Fibroblast of upper back skin (primary cell): ENCODE data around the gene NCOA5.

Source experiments
- DNase-seq: peaks from one replicate; pipeline ENCODE4 v3.0.0-alpha.2; 2013

Gene NCOA5

GRCh38 chr20:46088409-46089166 is 1.2 kb downstream of the NCOA5 start:
- DNase-seq: peak; percentile 9

GRCh38 chr20:46087161-46087560 is 2.6 kb downstream of the NCOA5 start:
- DNase-seq: peak; percentile 11

DNA sequence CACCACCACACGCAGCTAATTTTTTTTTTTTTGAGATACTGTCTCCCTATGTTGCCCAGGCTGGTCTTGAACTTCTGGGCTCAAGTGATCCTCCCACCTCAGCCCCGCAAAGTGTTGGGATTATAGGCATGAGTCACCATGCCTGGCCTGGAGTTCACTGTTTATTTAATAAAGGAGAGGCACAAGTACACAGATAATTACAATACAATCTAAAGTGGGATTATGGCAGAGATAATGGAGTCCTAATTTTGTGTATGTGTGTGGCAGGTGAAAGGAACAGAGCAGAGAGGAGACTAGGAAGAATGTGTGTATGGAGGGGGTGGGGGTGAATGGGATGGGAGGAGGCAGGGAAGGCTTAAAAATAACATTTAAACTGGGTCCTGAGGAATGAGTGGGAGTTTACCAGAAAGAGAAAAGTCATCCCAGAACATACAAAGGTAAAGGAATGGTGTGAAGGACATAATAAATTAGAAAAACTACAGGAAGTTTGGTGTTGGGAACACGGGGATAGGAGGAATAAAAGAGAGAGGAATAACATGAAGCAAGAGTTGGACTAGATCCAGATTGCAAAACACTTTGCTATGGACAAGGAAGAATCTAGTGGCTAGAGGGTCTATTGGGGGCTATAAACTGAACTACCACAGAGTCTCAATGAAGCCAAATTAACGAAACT is 4.4 kb downstream of the NCOA5 start:
- DNase-seq: peak; percentile 32

- DNase-seq: no peak
These were observed 5.0 kb downstream of the NCOA5 start for GRCh38 chr20:46084805-46085178.

- DNase-seq: no peak
These were observed 6.2 kb downstream of the NCOA5 start for GRCh38 chr20:46083531-46084061.

DNA sequence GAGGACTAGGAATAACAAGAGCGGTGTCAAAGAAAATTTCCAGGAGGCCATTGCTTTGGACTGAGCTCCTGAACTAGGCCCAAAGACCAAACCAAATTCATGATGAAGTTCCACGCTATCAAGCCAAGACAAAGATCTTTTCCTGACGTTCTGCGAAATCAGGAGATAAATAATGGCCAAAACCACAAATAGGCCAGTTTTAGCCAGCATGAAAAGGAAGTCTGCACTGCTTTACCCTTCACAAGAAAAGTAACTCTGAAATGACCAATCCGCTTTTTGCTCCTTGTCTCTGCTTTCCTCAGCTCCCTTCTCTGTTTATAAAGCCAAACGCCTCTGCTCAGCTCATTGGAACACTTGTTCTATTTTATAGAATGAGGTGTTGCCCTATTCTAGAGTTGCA is 6.7 kb downstream of the NCOA5 start:
- DNase-seq: no peak

DNA sequence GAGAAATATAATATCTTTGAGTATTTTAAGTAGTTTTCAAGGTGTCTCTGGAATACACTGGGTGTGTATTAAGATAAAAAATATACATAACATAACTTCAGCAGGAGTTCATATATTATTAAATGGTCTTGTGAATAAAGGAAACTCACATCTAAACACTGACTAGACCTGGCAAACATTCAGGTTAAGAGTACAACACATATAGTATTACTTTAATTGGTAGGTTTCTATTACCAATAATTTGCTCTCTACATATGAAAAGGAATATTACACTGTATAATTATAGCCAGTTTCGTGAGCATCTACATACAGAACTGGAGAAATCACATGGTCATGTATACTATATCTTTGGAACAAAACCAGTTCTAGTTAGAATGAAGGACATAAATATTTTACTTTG is 8.7 kb downstream of the NCOA5 start:
- no peak for DNase-seq

GRCh38 chr20:46078954-46079353 is 10.8 kb downstream of the NCOA5 start:
- DNase-seq: no peak

DNA sequence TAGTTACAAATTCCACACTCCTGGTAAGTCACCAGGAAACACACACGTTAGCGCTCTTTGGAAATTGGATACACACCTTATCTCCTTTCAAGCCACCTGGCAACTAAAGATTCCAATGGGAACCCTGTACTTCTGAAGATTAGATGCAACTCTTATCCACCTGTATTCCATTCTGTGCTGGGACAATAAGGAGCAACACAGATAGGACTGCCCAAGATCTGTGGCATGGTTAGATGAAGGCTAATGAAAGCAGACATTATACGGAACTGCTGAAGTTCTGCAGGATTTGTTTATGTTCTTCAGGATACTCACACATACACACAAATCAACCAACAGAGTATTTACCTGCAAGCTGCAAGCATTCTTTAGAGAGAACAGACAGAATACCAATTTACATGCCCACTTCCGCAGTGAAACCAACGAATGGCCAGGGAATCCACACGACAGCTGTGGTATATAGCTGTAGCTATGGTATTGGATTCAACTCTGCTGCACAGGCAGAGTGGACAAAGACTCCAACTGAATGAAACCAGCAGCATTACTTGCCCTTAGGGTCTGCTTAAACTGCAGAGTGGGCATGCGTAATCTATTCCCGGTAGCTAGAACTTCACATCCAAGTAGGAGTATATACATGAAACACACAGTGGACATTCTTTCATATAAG is 12.0 kb downstream of the NCOA5 start:
- DNase-seq: no peak

DNA sequence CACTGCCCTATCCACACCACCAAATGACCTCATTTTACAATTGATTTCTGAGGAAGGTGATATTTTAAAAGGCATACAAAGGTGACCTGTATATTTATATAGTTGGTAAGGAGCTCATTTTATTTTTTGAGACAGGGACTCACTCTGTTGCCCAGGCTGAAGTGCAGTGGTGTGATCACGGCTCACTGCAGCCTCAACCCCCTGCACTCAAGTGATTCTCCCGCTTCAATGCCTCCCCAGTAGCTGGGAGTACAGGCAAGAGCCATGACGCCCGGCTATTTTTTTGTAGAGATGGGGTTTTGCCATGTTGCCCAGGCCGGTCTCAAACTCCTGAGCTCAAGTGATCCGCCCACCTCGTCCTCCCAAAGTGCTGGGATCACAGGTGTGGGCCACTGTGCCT is 13.0 kb downstream of the NCOA5 start:
- DNase-seq: no peak

GRCh38 chr20:46074006-46074405 is 15.8 kb downstream of the NCOA5 start:
- no peak for DNase-seq

DNA sequence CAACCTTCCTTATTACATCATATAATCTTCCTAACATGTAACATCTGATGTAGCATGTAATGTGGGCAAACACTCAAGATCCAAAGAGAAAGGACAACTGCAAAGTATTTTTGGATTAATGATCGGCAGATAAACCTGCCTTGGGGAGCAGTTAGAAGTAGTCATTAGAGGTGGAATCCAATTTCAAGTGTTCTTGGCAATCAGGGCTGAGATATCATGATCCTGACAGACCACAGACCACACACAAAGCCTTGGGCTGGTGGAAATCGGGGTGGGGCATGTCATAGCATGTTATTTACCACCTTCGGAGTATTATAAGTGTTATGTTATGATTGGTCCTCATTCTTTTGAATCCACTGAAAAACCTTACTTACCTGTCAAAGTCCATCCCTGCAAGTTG is 16.3 kb downstream of the NCOA5 start:
- DNase-seq: peak; percentile 24

DNA sequence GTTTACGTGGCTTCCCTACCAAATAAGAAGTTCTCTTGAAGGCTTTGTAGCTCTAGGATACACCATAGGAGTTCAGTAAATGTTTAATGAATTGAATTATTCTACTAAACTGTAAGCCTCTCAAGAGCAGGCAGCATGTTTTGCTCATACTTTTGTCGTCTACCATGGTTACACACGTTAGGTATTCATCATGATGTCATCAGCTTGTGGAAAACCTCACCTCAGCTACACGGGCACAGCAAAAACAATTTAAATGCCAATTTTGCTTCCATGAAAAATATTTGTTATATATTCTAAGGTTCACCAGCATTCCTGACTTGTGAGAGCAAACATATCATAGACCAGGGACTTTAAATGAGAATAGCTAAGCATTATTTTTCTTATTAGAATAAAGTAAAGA is 16.7 kb downstream of the NCOA5 start:
- no peak for DNase-seq

- no peak for DNase-seq
These were observed 18.2 kb downstream of the NCOA5 start for GRCh38 chr20:46071573-46071972.

- DNase-seq: peak; percentile 74
These were observed 19.4 kb downstream of the NCOA5 start for GRCh38 chr20:46070215-46070900.

DNA sequence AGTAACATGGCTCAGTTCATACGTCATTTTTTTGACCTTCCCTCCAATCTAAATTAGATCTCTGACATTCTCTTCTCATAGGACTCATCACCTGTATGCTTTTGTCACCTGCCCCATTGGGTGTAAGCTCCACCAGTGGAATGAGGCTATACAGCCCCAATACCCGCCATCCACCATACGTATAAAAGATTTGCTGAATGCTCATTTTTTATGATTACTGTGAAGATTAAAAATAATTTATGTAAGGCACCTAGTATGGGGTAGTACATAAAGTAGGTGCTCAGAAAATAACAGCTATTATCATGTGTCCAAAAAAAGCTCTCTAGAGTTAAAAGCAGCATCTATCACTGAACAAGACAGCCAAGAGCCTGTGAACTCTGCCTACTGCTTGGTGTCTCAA is 24.1 kb downstream of the NCOA5 start:
- DNase-seq: no peak

- DNase-seq: no peak
These were observed 24.8 kb downstream of the NCOA5 start for GRCh38 chr20:46065006-46065405.

- no peak for DNase-seq
These were observed 26.1 kb downstream of the NCOA5 start for GRCh38 chr20:46063652-46064054.

DNA sequence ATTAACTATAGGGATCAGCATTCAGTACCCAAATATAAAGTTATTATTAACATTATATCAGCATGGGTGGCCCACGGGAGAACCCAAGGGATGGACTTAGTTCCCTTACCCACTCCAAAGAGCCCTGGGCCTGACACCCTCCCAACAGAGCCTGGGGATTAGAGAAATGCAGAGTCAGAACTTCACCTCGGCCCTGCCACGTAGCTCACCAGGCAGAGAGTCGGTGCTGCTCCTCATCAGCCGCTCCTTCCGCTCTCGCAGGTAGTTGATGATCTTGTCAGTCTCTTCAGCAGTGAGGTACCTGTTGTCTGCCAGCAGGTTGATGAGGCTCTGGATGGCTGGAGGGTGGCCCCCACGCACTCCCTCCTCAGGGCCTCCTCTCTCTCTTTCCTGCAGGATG is 26.6 kb downstream of the NCOA5 start:
- DNase-seq: no peak

DNA sequence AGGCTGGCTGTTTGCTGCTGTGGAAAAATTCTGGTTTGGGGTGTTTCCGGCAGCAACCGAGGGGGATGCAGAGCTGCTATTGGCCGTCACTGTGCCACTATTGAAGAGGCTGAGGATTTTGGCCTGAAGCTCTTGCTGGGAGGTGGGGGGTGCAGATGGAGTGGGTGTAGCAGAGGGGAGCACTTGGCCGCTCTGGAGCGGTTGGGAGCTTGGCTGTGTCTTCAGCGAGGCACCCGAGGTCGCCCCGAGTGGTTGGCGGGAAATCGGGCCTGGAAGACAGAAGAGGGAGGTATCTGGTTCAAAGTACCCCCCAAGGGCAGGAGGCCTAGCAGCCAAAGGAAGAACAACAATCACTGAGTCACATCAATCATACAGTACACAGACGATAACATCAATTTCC is 27.1 kb downstream of the NCOA5 start:
- no peak for DNase-seq

GRCh38 chr20:46062151-46062550 is 27.6 kb downstream of the NCOA5 start:
- no peak for DNase-seq

DNA sequence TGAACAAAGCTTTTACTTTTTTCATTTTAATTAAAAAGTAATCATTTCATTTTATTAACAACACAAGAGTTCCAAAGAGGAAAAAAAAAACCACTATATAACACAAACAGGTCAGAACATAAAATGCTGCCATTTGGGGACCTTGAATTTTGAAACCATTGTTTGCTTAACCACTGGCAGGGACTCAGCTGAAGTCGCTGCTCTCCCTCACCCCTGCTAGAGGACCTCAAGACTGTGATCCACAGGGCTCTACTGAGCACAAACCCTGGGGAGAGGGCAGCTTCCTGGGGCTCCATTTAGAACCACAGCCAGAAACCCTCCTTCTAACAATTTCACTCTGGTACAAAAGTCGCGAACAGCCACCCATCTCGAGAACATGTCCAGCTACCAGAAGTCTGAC is 28.8 kb downstream of the NCOA5 start:
- DNase-seq: no peak

DNA sequence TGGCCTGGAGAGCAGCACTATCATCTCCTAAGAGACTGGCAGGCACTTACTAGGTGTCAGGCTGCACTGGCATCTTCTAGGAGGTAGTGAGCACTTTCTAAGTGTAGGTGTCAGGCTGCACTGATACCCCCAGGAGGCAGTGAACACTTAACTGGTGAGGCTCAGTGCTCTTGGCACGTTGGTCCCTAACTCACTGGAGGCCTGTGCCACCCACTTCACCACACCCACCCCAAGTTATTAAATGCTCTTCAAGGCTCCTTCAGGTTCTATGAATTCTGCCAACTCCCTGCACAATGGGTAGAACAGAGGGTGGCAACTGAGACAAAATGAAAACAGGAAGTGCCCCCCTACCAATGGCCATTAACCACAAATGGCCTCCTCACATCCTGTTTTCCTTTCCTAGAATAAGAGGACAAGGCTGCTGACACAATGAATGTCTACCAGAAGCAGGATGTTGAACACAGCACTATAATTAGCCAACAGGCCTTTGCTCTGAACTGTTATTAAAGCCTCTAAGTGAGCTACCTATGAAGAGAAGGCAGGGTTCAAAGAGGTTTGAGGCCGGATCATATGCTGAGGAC is 29.4 kb downstream of the NCOA5 start:
- no peak for DNase-seq
